H9 (cell line): ENCODE measurements around the gene TSPAN18. TPM values are rescaled to one million over a fixed set of nuclear protein-coding genes. Genes with fewer than 3 reads are reported as not detected.
A peak's percentile ranks its signal among the peaks of the same experiment; 100 is the strongest.

ENCODE experiments used
- DNase-seq: peaks from one replicate; pipeline ENCODE4 v3.0.0-alpha.2; 2017
- H2AFZ ChIP-seq: one replicate; pipeline ENCODE4 v1.6.1; 2013; ENCODE audit warnings: mild to moderate bottlenecking, low read length, control low read depth, moderate library complexity
- H2AK5ac ChIP-seq: 2 replicates; pipeline ENCODE4 v1.6.1; 2013; ENCODE audit warnings: low read length, control low read depth, mixed read lengths; ENCODE audit not compliant: insufficient read length
- H2BK120ac ChIP-seq: one replicate; pipeline ENCODE4 v1.6.1; 2013; ENCODE audit warnings: low read depth, mild to moderate bottlenecking, low read length, control low read depth, inconsistent platforms; ENCODE audit not compliant: poor library complexity, severe bottlenecking
- H2BK12ac ChIP-seq: 2 replicates; pipeline ENCODE4 v1.6.1; 2013; ENCODE audit warnings: low read length, control low read depth, mixed read lengths, low read depth; ENCODE audit not compliant: insufficient read length
- H2BK15ac ChIP-seq: 2 replicates; pipeline ENCODE4 v1.6.1; 2013; ENCODE audit warnings: low read depth, low read length, control low read depth
- H2BK20ac ChIP-seq: one replicate; pipeline ENCODE4 v1.6.1; 2013; ENCODE audit warnings: low read depth, mild to moderate bottlenecking, low read length, control low read depth, inconsistent platforms; ENCODE audit not compliant: poor library complexity, severe bottlenecking
- H2BK5ac ChIP-seq: 2 replicates; pipeline ENCODE4 v1.6.1; 2013; ENCODE audit warnings: low read length, control low read depth, mixed read lengths; ENCODE audit not compliant: insufficient read length
- H3K14ac ChIP-seq: 2 replicates; pipeline ENCODE4 v1.6.1; 2013; ENCODE audit warnings: low read length, control low read depth; ENCODE audit not compliant: insufficient read depth
- H3K18ac ChIP-seq: 2 replicates; pipeline ENCODE4 v1.6.1; 2013; ENCODE audit warnings: low read depth, mild to moderate bottlenecking, mixed read lengths, low read length, control low read depth; ENCODE audit not compliant: insufficient read length
- H3K23ac ChIP-seq: 2 replicates; pipeline ENCODE4 v1.6.1; 2013; ENCODE audit warnings: low read length, control low read depth, mixed read lengths, low read depth; ENCODE audit not compliant: insufficient read length
- H3K23me2 ChIP-seq: 2 replicates; pipeline ENCODE4 v1.6.1; 2013; ENCODE audit warnings: low read depth, mild to moderate bottlenecking, mixed read lengths, low read length, control low read depth; ENCODE audit not compliant: insufficient read length, poor library complexity, severe bottlenecking
- H3K27ac ChIP-seq: 2 replicates; pipeline ENCODE4 v1.5.1; 2013; ENCODE audit warnings: low read length, control low read depth, mixed read lengths, low read depth; ENCODE audit not compliant: insufficient read length
- H3K27me3 ChIP-seq: 2 replicates; pipeline ENCODE4 v1.6.1; 2013; ENCODE audit warnings: low read length, control low read depth, inconsistent platforms; ENCODE audit not compliant: insufficient read depth
- H3K4ac ChIP-seq: 2 replicates; pipeline ENCODE4 v1.6.1; 2013; ENCODE audit warnings: low read depth, mild to moderate bottlenecking, control low read depth, inconsistent platforms, low read length, moderate library complexity
- H3K4me1 ChIP-seq: 2 replicates; pipeline ENCODE4 v1.6.1; 2013; ENCODE audit warnings: low read length, control low read depth, inconsistent platforms; ENCODE audit not compliant: insufficient read depth
- H3K4me2 ChIP-seq: 2 replicates; pipeline ENCODE4 v1.6.1; 2013; ENCODE audit warnings: low read length, control low read depth, mixed read lengths; ENCODE audit not compliant: insufficient read length, insufficient read depth
- H3K56ac ChIP-seq: 2 replicates; pipeline ENCODE4 v1.6.1; 2013; ENCODE audit warnings: low read depth, mild to moderate bottlenecking, mixed read lengths, low read length, control low read depth; ENCODE audit not compliant: insufficient read length
- H3K79me1 ChIP-seq: 2 replicates; pipeline ENCODE4 v1.6.1; 2013; ENCODE audit warnings: low read depth, mild to moderate bottlenecking, moderate library complexity, low read length, control low read depth, inconsistent platforms; ENCODE audit not compliant: insufficient read depth, poor library complexity, severe bottlenecking
- H3K79me2 ChIP-seq: 2 replicates; pipeline ENCODE4 v1.6.1; 2013; ENCODE audit warnings: low read length, control low read depth, inconsistent platforms; ENCODE audit not compliant: insufficient read depth
- H3K9ac ChIP-seq: 2 replicates; pipeline ENCODE4 v1.6.1; 2013; ENCODE audit warnings: low read length, control low read depth, mixed read lengths; ENCODE audit not compliant: insufficient read length; ENCODE audit errors: extremely low read depth
- H3K9me3 ChIP-seq: one replicate; pipeline ENCODE4 v1.6.1; 2013; ENCODE audit warnings: low read depth, low read length, inconsistent platforms; ENCODE audit not compliant: control insufficient read depth
- H3T11ph ChIP-seq: one replicate; pipeline ENCODE4 v1.6.1; 2013; ENCODE audit warnings: mild to moderate bottlenecking, low read length, control low read depth, inconsistent platforms
- H4K20me1 ChIP-seq: one replicate; pipeline ENCODE4 v1.6.1; 2013; ENCODE audit not compliant: control insufficient read depth, insufficient read length, insufficient read depth
- H4K5ac ChIP-seq: 2 replicates; pipeline ENCODE4 v1.6.1; 2013; ENCODE audit warnings: low read depth, mild to moderate bottlenecking, mixed read lengths, low read length, control low read depth; ENCODE audit not compliant: insufficient read length
- H4K8ac ChIP-seq: replicated peaks from 2 replicates; pipeline ENCODE4 v1.6.1; 2013; ENCODE audit warnings: low read length, control low read depth, mixed read lengths, low read depth; ENCODE audit not compliant: insufficient read length
- H4K91ac ChIP-seq: 2 replicates; pipeline ENCODE4 v1.6.1; 2013; ENCODE audit warnings: low read depth, mild to moderate bottlenecking, moderate library complexity, mixed read lengths, low read length, control low read depth; ENCODE audit not compliant: insufficient read length
- H3K27ac Mint-ChIP-seq, 3 experiments: 2 replicates in 2 of 3; 3 replicates in 1 of 3; pipeline ENCODE4 v1.8.0; 2020 to 2021; ENCODE audit warnings: mixed read lengths in 3 of 3, mild to moderate bottlenecking in 1 of 3, moderate library complexity in 1 of 3
- H3K27me3 Mint-ChIP-seq: 2 replicates; pipeline ENCODE4 v1.8.0; 2021; ENCODE audit warnings: low read depth, mild to moderate bottlenecking, moderate library complexity, mixed read lengths
- H3K36me3 Mint-ChIP-seq, 3 experiments: 2 replicates in 2 of 3; 3 replicates in 1 of 3; pipeline ENCODE4 v1.8.0; 2020 to 2021; ENCODE audit warnings: low read depth in 3 of 3, mixed read lengths in 3 of 3; ENCODE audit not compliant: insufficient read depth in 1 of 3
- H3K4me1 Mint-ChIP-seq, 2 experiments: 2 replicates each; pipeline ENCODE4 v1.8.0; 2020; ENCODE audit warnings: mixed read lengths in 2 of 2
- H3K4me3 Mint-ChIP-seq, 2 experiments: 2 replicates in 1 of 2; 3 replicates in 1 of 2; pipeline ENCODE4 v1.8.0; 2020 to 2021; ENCODE audit warnings: mild to moderate bottlenecking in 2 of 2, mixed read lengths in 2 of 2, moderate library complexity in 1 of 2
- H3K9me3 Mint-ChIP-seq, 2 experiments: 2 replicates in 1 of 2; 3 replicates in 1 of 2; pipeline ENCODE4 v1.8.0; 2020; ENCODE audit warnings: mild to moderate bottlenecking in 2 of 2, mixed read lengths in 2 of 2, moderate library complexity in 1 of 2
- WGBS: extraction: QIAGEN DNeasy Blood & Tissue Kit; methylation state at CpG from one replicate; pipeline ENCODE4 v1.1.7; 2013; ENCODE audit warnings: missing lambda C conversion rate, low lambda C conversion rate, mixed read lengths; ENCODE audit not compliant: insufficient read length; ENCODE audit errors: extremely low coverage; 5-methylcytosine and 5-hydroxymethylcytosine counted together
- total RNA-seq: library from RNA; stranded (reverse); gene quantifications from 2 replicates; pipeline ENCODE4 v1.2.1, GENCODE V29; 2021
- TF ChIP-seq, protein P1 (sequence below): fragments of 200-600 bp; sonication (generic); conservative IDR thresholded peaks from 3 replicates; pipeline ENCODE4 v1.8.0; 2021; ENCODE audit warnings: antibody characterized with exemption, mild to moderate bottlenecking

The TSPAN18 gene
- total RNA-seq, 1 experiment from 2014 or later = 25.3 TPM

DNA sequence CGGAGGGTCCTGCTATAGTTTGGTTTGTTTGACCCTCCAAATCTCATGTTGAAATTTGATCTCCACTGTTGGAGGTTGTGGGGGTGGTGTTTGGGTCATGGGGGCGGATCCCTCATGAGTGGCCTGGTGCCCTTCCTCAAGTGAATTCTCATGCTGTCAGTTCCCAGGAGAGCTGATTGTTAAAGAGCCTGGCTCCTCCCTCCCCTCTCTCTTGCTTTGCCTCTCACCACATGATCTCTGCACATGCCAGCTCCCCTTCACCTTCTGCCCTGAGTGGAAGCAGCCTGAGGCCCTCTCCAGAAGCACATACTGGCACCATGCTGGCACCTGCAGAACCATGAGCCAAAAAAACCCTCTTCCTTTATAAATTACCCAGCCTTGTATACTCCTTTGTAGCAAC lies 7.1 kb downstream of the TSPAN18 start:
- Mint-ChIP-seq H3K36me3 (peaks cover 0 to 5% (median 4%) of the 10 kb centered on the region in 3 experiments; a peak in 4 of 7 replicates), H3K9me3 (no peaks in the 10 kb centered on the region; a peak in 3 of 5 replicates), H3K27ac (peak overlapping the region in 1 of 3 experiments; percentile 48; a peak in 2 of 7 replicates), H3K4me1 (peaks cover 73 to 90% of the 10 kb centered on the region in 2 experiments), H3K27me3 (peaks cover 50% of the 10 kb centered on the region), H3K4me3 (no peak overlapping the region)
- no peak overlapping the region for H3K4ac ChIP-seq
- H2BK20ac ChIP-seq = no peak overlapping the region
- no CpG with 5 or more reads among the region's 2 CpGs for WGBS
- no peak overlapping the region for H4K91ac ChIP-seq
- peaks cover 20% of the 10 kb centered on the region for H3K27me3 ChIP-seq
- no peak overlapping the region for H3K9ac ChIP-seq
- H3K9me3 ChIP-seq = no peaks in the 10 kb centered on the region
- TF ChIP-seq, protein P1, sequence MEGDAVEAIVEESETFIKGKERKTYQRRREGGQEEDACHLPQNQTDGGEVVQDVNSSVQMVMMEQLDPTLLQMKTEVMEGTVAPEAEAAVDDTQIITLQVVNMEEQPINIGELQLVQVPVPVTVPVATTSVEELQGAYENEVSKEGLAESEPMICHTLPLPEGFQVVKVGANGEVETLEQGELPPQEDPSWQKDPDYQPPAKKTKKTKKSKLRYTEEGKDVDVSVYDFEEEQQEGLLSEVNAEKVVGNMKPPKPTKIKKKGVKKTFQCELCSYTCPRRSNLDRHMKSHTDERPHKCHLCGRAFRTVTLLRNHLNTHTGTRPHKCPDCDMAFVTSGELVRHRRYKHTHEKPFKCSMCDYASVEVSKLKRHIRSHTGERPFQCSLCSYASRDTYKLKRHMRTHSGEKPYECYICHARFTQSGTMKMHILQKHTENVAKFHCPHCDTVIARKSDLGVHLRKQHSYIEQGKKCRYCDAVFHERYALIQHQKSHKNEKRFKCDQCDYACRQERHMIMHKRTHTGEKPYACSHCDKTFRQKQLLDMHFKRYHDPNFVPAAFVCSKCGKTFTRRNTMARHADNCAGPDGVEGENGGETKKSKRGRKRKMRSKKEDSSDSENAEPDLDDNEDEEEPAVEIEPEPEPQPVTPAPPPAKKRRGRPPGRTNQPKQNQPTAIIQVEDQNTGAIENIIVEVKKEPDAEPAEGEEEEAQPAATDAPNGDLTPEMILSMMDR = no peak
- no peaks in the 10 kb centered on the region for H3K79me1 ChIP-seq
- no peak overlapping the region for H2BK5ac ChIP-seq
- peaks cover 6% of the 10 kb centered on the region; the same call in 1 of the 2 replicates for H3K4me1 ChIP-seq
- no peak overlapping the region for H3K23ac ChIP-seq
- H3T11ph ChIP-seq = no peak overlapping the region
- H3K14ac ChIP-seq = no peak overlapping the region
- H3K4me2 ChIP-seq = no peak overlapping the region
- H4K8ac ChIP-seq = no peak overlapping the region
- no peak overlapping the region for H2AFZ ChIP-seq
- no peak overlapping the region for H3K18ac ChIP-seq
- no peak overlapping the region for H2AK5ac ChIP-seq
- H2BK120ac ChIP-seq = no peak overlapping the region
- no peaks in the 10 kb centered on the region for H4K20me1 ChIP-seq
- H3K27ac ChIP-seq = no peak overlapping the region
- no peak overlapping the region for H4K5ac ChIP-seq
- H2BK12ac ChIP-seq = no peak overlapping the region
- no peak overlapping the region for H2BK15ac ChIP-seq
- H3K23me2 ChIP-seq = no peaks in the 10 kb centered on the region
- no peaks in the 10 kb centered on the region for H3K79me2 ChIP-seq
- DNase-seq = peak; percentile 60
- no peak overlapping the region for H3K56ac ChIP-seq
